DMS79 (cell line): Measurements from ENCODE around the gene ALOX12.
"Not testable (repeated sequence)": the region's sequence is repeated elsewhere in the genome, so short reads cannot be mapped to it uniquely, and the experiment has no call there.

ENCODE experiments used
- DNase-seq: peaks from one replicate; lab custom pipeline; 2025; lab: John Stamatoyannopoulos, UW

ALOX12 gene

GRCh38 chr17:6995500-6996255 lies at the start of gene ALOX12:
ALOX12 (plus strand) TSS chr17:6996049; CDS start chr17:6996118, 69 bp downstream.
- DNase-seq, result no peak

- DNase-seq, result no peak
These were observed 48.1 kb upstream of the ALOX12 start for GRCh38 chr17:6947745-6948144.

DNA sequence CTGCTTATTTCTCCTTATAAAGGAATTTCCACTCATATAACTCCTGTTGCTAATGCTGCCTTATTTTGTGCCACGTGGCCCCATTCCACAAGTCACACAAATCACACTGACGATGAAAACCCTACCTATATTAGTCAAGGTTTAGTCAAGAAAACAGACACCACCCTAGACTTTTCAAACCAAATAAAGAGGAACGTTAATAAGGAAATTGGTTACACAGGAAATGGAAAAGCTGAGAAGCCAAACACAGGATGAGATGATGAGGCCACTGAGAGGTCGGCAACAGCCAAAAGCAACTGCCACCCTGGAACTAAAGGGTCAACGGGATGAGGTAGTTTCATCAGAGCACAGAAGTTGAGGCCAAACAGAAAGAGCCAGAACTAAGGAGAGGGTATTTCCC lies 47.3 kb upstream of the ALOX12 start:
- DNase-seq, result no peak

GRCh38 chr17:6948976-6949375 lies 46.9 kb upstream of the ALOX12 start:
- no peak for DNase-seq

GRCh38 chr17:6950938-6951337 lies 44.9 kb upstream of the ALOX12 start:
- not testable (repeated sequence) for DNase-seq

DNA sequence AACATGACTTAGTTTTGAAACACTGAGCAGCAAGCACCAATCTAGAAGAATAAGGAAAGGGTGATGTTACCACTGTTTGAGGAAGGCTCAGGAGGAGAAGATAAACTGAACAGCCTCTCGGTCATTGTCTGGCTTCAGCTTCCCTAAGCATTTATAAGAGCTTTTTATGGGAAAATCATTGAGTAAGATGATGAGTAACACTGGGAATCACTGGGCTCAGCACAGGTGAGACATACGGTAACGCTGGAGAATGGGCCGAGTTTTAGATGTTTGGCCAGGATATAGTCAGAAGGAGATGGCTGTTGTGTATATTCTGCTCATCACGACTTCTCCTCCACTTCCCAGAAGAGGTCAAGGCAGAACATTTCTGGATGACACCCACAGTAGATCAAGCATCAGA lies 42.2 kb upstream of the ALOX12 start:
- DNase-seq, result no peak

- DNase-seq, result no peak
These were observed 36.1 kb upstream of the ALOX12 start for GRCh38 chr17:6959700-6960099.

DNA sequence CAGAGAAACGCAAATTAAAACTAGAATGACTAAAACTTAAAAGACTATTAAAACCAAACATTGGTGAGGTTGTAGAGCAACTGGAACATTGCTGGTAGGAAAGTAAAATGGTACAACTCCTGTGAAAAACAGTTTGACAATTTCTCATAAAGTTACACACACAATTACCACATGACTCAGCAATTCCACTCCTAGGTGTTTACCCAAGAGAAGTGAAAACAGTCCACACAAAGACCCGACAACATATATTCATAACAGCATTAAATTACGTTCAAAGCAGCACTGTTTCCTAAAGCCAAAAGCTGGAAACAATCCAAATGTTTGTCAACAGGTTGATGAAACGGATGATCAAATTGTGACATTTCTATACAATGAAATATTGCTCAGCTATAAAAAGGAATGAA lies 26.5 kb upstream of the ALOX12 start:
- DNase-seq, result no peak

GRCh38 chr17:6970992-6971391 lies 24.9 kb upstream of the ALOX12 start:
- no peak for DNase-seq

DNA sequence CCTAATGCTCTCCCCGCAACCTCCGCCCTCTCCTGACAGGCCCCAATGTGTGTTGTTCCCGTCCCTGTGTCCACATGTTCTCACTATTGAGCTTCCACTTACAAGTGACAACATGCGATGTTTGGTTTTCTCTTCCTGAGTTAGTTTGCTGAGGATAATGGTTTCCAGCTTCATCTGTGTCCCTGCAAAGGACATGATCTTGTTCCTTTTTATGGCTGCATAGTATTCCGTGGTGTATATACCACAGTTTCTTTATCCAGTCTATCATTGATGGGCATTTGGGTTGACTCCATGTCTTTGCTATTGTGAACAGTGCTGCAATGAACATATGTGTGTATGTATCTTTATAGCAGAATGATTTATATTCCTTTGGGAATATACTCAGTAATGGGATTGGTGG lies 16.4 kb upstream of the ALOX12 start:
- DNase-seq, result not testable (repeated sequence)

DNA sequence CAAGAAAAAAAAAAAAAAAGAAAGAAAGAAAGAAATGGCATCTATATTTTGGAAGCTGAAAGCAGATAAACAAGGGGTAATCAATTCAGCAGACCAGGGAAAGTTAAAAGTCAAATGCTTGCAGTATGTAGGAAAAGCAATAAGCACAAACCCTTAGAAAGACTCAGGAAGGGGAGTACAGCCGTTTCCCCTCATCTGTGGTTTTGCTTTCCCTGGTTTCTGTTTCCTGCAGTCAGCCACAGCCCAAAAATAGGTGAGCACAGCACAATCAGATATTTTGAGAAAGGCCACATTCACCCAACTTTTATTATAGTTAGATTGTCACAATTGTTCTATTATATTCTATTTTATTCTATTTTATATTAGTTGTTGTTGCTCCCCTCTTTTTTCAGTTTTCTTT lies 14.4 kb upstream of the ALOX12 start:
- no peak for DNase-seq

DNA sequence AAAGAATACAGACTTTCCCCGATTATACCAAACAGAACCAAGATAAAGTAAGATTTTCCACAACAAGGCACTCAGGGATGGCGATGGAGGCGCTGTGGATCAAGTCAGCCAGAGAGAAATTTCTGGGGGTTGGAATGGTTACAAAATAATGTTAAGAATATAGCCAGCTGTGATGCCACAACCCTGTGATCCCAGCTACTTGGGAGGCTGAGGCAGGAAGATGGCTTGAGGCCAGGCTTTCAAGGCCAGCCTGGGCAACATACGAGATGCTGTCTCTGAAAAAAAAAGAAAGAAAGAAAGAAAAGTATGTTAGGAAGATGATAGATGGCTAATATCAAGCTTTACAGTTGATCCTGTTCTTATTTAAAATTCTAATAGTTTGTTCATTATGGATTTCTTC lies 10.6 kb upstream of the ALOX12 start:
- no peak for DNase-seq

DNA sequence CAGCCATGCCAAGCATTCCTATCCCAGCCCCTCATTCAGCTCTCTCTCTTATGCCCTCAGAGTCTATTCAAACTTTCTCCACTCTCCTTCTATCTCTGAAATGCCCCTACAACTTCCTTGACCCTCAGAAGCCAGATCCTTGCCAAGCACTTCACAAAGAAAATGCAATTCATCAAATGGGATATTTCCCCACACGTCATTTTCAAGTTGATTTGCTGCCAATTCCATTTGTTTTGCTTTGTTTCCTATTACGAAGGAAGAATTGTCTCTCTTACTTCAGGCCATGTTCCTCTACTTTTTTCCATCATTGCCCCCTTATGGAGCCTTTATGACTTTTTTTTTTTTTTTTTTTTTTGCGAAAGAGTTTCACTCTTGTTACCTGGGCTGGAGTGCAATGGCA lies 9.2 kb upstream of the ALOX12 start:
- DNase-seq, result no peak

DNA sequence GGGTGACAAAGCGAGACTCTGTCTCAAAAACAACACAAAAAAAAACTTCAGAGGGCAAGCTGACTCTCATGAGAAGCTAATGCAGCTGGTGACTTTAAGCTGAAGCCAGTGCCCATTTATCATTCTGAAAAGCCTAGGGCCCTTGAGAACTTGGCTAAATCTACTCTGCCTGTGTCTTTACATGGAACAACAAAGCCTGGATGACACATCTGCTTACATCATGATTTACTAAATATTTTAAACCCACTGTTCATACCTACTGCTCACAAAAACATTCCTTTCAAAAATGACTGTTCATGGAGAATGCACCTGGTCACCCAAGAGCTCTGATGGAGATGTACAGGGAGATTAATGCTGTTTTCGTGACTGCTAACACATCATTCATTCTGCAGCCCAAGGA lies 6.1 kb upstream of the ALOX12 start:
- DNase-seq, result no peak

DNA sequence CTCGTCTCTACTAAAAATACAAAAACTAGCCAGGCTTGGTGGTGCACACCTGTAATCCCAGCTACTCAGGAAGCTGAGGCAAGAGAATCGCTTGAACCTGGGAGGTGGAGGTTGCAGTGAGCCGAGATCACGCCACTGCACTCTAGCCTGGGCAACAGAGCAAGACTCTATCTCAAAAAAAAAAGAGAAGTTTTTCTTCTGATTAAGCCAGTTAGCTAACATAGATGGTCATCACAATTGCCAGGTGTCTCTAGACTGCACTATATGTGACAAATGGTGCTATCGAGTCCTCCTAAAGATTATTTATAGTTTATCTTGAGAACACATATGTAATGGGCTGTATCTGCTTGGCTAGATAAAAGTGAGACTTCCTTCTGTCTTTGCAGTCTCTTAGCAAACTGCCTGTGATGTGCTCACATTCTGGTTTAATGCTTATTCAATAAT lies 2.2 kb upstream of the ALOX12 start:
- not testable (repeated sequence) for DNase-seq

- no peak for DNase-seq
These were observed 1.7 kb upstream of the ALOX12 start for GRCh38 chr17:6994118-6994598.

GRCh38 chr17:6994666-6995256 lies 1.1 kb upstream of the ALOX12 start:
- no peak for DNase-seq

- no peak for DNase-seq
These were observed 585 bp downstream of the ALOX12 start for GRCh38 chr17:6996256-6997011.

DNA sequence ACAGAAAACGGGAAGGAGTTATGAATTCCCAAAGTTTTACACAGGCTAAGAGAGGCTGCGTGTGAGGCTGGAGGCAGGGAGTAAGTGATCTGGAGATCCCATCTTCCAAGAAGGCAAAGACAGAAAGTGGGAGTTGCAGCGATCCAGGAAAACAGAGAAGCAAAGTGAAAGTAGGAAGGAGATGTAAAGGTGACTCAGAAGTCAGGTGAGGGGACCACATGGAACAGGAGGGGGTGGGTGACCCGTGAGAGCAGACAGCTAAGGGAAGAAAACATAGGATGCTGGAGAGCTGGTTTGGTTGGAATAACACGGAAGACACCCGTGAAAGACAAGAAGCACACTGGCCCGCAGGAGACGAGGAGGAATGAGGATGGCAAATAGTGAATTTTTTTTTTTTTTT lies 1.3 kb downstream of the ALOX12 start:
- no peak for DNase-seq

DNA sequence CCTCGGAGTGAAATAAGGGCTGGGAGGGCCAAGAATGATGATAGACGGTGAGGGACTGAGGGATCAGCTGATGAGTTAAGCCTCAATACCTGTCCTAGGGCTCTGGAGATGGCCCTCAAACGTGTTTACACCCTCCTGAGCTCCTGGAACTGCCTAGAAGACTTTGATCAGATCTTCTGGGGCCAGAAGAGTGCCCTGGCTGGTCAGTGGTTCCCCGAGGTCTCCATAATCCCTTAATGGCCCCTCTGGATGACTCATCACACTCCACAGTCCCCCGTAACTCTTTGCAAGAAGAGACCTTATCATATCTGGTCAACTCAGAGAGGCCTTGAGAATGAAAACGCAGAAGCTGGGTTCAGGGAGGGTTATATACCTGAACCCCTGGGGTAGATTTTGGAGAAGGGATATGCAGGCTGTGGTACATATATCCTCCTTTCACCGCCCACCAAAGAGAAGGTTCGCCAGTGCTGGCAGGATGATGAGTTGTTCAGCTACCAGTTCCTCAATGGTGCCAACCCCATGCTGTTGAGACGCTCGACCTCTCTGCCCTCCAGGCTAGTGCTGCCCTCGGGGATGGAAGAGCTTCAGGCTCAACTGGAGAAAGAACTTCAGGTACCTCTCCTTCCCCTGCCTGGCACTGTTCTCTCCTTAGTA lies 3.1 kb downstream of the ALOX12 start:
- no peak for DNase-seq

DNA sequence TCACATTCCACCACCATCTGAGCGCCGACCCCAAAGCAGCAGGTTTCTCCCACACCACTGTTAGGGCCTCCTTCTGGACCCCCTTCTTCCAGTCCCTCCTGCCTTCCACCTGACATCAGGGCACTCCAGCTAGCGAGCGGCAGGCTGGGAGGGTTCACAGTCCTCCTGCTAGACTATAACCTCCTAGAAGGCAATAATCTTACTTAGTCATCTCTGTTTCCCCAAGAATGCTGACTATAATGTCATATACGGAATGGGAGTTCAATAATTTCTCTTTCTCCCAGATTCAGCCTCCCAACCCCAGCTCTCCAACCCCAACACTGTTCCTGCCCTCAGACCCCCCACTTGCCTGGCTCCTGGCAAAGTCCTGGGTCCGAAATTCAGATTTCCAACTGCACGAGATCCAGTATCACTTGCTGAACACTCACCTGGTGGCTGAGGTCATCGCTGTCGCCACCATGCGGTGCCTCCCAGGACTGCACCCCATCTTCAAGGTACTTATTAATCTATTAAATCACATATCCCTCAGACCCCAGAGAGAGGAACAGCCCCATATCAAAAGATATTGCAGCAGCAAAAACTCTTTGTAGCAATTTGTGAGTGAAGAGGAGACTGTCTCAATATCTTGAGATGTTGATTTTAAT lies 5.6 kb downstream of the ALOX12 start:
- no peak for DNase-seq
